Upper lobe of left lung (tissue), 6 donors: Measurements from ENCODE around the gene PSMA8. TPM values are rescaled to one million over a fixed set of nuclear protein-coding genes. Genes with fewer than 3 reads are reported as not detected.
"Not testable (repeated sequence)": the region's sequence is repeated elsewhere in the genome, so short reads cannot be mapped to it uniquely, and the experiment has no call there.

ENCODE experiments used
- ATAC-seq, 2 donors: fragments of 200-7000 bp; cut with Tn5 transposase; one replicate each; pipeline ENCODE4 v1.9.1; 2022; ENCODE audit warnings: mild to moderate bottlenecking in 2 of 2, moderate library complexity in 2 of 2; ENCODE audit not compliant: low FRiP score in 2 of 2
- DNase-seq, 2 donors: peaks; one replicate each; pipeline ENCODE4 v3.0.0-alpha.2; 2019 to 2020
- H3K27ac ChIP-seq, 4 donors: fragments of 200-600 bp; sonication (generic); one replicate each; pipeline ENCODE4 v1.5.1; 2016 to 2019
- H3K27me3 ChIP-seq, 4 donors: fragments of 200-600 bp; sonication (generic); one replicate each; pipeline ENCODE4 v1.5.1; 2017 to 2019
- H3K36me3 ChIP-seq, 4 donors: fragments of 200-600 bp; sonication (generic); one replicate each; pipeline ENCODE4 v1.5.1; 2016 to 2019
- H3K4me1 ChIP-seq, 4 donors: fragments of 200-600 bp; sonication (generic); one replicate each; pipeline ENCODE4 v1.5.1; 2018 to 2019
- H3K4me3 ChIP-seq, 4 donors: fragments of 200-600 bp; sonication (generic); one replicate each; pipeline ENCODE4 v1.5.1; 2017 to 2019; ENCODE audit warnings: mild to moderate bottlenecking in 2 of 4, moderate library complexity in 1 of 4
- H3K9me3 ChIP-seq, 4 donors: fragments of 200-600 bp; sonication (generic); one replicate each; pipeline ENCODE4 v1.5.1; 2018 to 2019
- EP300 ChIP-seq, 4 donors: sonication (generic); formaldehyde crosslinking; IDR thresholded peaks; one replicate each; pipeline ENCODE4 v1.5.1; 2017; ENCODE audit warnings: antibody characterized with exemption in 4 of 4, control low read depth in 2 of 4
- POLR2A ChIP-seq, 4 donors: fragments of 450-650 bp; IDR thresholded peaks; one replicate each; pipeline ENCODE4 v1.5.1; 2016 to 2017; ENCODE audit warnings: antibody characterized with exemption in 4 of 4, mild to moderate bottlenecking in 2 of 4
- POLR2AphosphoS5 ChIP-seq, 2 donors: sonication (generic); formaldehyde crosslinking; IDR thresholded peaks; one replicate each; pipeline ENCODE4 v1.5.1; 2017; ENCODE audit warnings: antibody characterized with exemption in 2 of 2
- WGBS, 2 donors: methylation state at CpG; one replicate each; pipeline ENCODE4 v1.1.5; 2017 to 2018; 5-methylcytosine and 5-hydroxymethylcytosine counted together
- total RNA-seq, 6 donors: library from RNA; depleted of rRNA in 4 of 6; stranded (reverse); fragments of >200 nt in 4 of 6; gene quantifications; one replicate each; pipeline versions ENCODE4 v1.1.0 to v1.2.1, GENCODE V29; 2016 to 2021
- TF ChIP-seq, protein P1 (sequence below), 6 experiments: fragments of 450-650 bp in 4 of 6; fragments of 200-600 bp in 2 of 6; sonication (generic) in 2 of 6; IDR thresholded peaks; one replicate each; pipeline ENCODE4 v1.5.1; 2016 to 2019; ENCODE audit warnings: antibody characterized with exemption in 6 of 6
- donor health status: DM: no; HTN: no; CAD: no; lungs with moderate emphysema.
- donor health status: DM: no; HTN: yes; CAD: no; lungs with severe emphysema.

PSMA8 gene
- total RNA-seq, 6 donors from 2014 or later, result 1.3 TPM; not detected in 5

DNA sequence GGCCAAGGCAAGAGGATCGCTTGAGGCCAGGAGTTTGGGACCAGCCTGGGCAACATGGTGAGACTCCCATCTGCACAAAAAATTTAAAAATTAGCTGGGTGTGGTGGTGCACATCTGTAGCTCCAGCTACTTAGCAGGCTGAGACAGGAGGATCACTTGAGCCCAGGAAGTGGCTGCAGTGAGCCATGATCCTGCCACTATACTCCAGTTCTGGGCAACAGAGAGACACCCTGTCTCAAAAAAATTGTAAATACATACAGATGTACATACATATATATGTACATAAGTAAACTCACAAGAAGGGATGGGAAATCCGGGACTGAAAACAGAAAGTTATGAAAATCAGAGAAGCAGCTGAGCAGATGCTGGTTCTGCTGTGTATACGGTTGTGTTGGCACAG is 62.9 kb downstream of the PSMA8 start:
- no peak overlapping the region for H3K27ac ChIP-seq
- no peaks in the 10 kb centered on the region for H3K9me3 ChIP-seq
- H3K36me3 ChIP-seq, result no peaks in the 10 kb centered on the region
- no peak overlapping the region for H3K4me3 ChIP-seq
- ATAC-seq, result no peak
- no peaks in the 10 kb centered on the region for H3K4me1 ChIP-seq
- H3K27me3 ChIP-seq, result no peaks in the 10 kb centered on the region
- DNase-seq, result no peak
- TF ChIP-seq EP300 (IDR thresholded peaks at IDR 0.05) (no peak), POLR2A (IDR thresholded peaks at IDR 0.05) (no peak), POLR2AphosphoS5 (IDR thresholded peaks at IDR 0.05) (no peak)
- TF ChIP-seq, protein P1, sequence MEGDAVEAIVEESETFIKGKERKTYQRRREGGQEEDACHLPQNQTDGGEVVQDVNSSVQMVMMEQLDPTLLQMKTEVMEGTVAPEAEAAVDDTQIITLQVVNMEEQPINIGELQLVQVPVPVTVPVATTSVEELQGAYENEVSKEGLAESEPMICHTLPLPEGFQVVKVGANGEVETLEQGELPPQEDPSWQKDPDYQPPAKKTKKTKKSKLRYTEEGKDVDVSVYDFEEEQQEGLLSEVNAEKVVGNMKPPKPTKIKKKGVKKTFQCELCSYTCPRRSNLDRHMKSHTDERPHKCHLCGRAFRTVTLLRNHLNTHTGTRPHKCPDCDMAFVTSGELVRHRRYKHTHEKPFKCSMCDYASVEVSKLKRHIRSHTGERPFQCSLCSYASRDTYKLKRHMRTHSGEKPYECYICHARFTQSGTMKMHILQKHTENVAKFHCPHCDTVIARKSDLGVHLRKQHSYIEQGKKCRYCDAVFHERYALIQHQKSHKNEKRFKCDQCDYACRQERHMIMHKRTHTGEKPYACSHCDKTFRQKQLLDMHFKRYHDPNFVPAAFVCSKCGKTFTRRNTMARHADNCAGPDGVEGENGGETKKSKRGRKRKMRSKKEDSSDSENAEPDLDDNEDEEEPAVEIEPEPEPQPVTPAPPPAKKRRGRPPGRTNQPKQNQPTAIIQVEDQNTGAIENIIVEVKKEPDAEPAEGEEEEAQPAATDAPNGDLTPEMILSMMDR (IDR thresholded peaks at IDR 0.05), result no peak
- WGBS, 2 donors, result 88 to 96% methylated on average over 3 of the region's 3 CpGs

DNA sequence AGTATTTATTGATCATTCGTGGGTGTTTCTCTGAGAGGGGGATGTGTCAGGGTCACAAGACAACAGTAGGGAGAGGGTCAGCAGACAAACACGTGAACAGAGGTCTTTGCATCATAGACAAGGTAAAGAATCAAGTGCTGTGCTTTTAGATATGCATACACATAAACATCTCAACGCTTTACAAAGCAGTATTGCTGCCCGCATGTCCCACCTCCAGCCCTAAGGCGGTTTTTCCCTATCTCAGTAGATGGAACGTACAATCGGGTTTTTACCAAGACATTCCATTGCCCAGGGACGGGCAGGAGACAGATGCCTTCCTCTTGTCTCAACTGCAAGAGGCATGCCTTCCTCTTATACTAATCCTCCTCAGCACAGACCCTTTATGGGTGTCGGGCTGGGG is 68.3 kb downstream of the PSMA8 start:
- H3K9me3 ChIP-seq, H3K4me3 ChIP-seq, H3K27me3 ChIP-seq, H3K4me1 ChIP-seq, H3K36me3 ChIP-seq, ATAC-seq, DNase-seq, H3K27ac ChIP-seq: not testable (repeated sequence)
- 84 to 85% methylated on average over 8 to 9 of the region's 9 CpGs for WGBS, 2 donors

DNA sequence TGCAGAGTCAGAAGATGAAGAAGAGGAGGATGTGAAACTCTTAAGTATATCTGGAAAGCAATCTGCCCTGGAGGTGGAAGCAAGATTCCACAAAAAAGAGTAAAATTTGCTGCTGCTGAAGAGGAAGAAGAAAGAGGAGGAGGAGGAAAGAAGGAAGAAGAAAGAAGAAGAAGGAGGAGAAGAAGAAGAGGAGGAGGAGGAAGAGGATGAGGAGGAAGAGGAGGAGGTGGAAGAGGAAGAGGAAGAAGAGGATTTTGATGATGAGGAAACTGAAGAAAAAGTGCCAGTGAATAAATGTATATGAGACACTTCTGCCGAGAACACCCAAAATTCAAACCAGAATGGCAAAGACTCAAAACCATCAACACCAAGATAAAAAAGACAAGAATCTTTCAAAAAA is 71.6 kb downstream of the PSMA8 start:
- ATAC-seq, result no peak
- no peak overlapping the region for H3K4me3 ChIP-seq
- no peaks in the 10 kb centered on the region for H3K36me3 ChIP-seq
- no peaks in the 10 kb centered on the region for H3K4me1 ChIP-seq
- H3K27ac ChIP-seq, result no peak overlapping the region
- DNase-seq, result no peak
- H3K27me3 ChIP-seq, result no peaks in the 10 kb centered on the region
- TF ChIP-seq, protein P1 (IDR thresholded peaks at IDR 0.05), result no peak
- TF ChIP-seq POLR2AphosphoS5 (IDR thresholded peaks at IDR 0.05) (no peak), POLR2A (IDR thresholded peaks at IDR 0.05) (no peak), EP300 (IDR thresholded peaks at IDR 0.05) (no peak)
- 85 to 100% methylated on average over 1 of the region's 1 CpG for WGBS, 2 donors
- no peaks in the 10 kb centered on the region for H3K9me3 ChIP-seq

DNA sequence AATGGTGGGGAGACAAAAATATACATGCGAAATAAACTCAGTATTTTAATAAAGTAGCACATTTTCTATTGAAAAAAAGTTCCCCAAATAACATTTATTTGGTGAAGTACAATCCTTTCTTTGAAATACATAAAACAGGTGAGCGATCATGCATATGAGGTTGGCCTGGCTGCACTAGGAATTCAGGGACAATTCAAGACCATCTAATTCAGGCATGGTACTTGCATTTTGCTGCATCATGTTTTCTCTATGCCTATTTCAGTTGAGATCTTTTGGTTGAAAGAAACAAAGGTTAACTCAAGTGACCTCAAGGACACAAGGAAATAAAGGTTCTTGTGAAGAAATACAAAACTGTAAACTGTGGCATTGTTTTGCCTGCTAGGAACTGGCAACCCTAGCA is 72.8 kb downstream of the PSMA8 start:
- Histone ChIP-seq H3K27me3 (no peaks in the 10 kb centered on the region), H3K4me1 (no peaks in the 10 kb centered on the region), H3K9me3 (no peaks in the 10 kb centered on the region), H3K27ac (no peak overlapping the region), H3K4me3 (no peak overlapping the region), H3K36me3 (no peaks in the 10 kb centered on the region)
- ATAC-seq (no peak), DNase-seq (no peak)
- WGBS, 2 donors, result 95 to 99% methylated on average over 2 of the region's 2 CpGs
- no peak for TF ChIP-seq EP300 (IDR thresholded peaks at IDR 0.05)
- TF ChIP-seq, protein P1 (IDR thresholded peaks at IDR 0.05), result no peak
- no peak for TF ChIP-seq POLR2A (IDR thresholded peaks at IDR 0.05)
- TF ChIP-seq POLR2AphosphoS5 (IDR thresholded peaks at IDR 0.05), result no peak

DNA sequence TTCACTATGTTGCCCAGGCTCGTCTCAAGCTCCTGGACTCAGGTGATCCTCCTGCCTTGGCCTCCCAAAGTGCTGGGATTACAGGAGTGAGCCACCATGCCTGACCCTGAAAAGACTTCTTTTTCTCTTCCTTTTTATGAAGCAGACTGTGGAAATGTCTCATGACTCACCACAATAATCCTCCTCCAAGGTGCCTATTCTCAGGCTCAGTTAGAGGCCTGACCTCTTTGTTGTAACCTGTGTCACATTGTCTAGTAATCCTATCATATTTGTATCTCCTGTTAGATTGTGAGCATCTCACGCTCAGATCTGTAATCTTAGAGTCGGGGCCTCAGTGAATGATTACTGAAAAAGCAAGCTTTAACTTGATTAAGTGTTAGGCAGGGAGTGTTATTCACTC is 74.3 kb downstream of the PSMA8 start:
- H3K4me1 ChIP-seq, result no peaks in the 10 kb centered on the region
- H3K4me3 ChIP-seq, result no peak overlapping the region
- no peaks in the 10 kb centered on the region for H3K9me3 ChIP-seq
- no peak for ATAC-seq
- 88 to 89% methylated on average over 3 of the region's 3 CpGs for WGBS, 2 donors
- no peaks in the 10 kb centered on the region for H3K36me3 ChIP-seq
- TF ChIP-seq, protein P1 (IDR thresholded peaks at IDR 0.05), result no peak
- TF ChIP-seq POLR2AphosphoS5 (IDR thresholded peaks at IDR 0.05) (no peak), EP300 (IDR thresholded peaks at IDR 0.05) (no peak), POLR2A (IDR thresholded peaks at IDR 0.05) (no peak)
- DNase-seq, result no peak
- no peaks in the 10 kb centered on the region for H3K27me3 ChIP-seq
- no peak overlapping the region for H3K27ac ChIP-seq
